CD4-positive, CD25-positive, alpha-beta regulatory T cell (primary cell): ENCODE data around the gene SOX6. TPM values are rescaled to one million over a fixed set of nuclear protein-coding genes. Genes with fewer than 3 reads are reported as not detected.

Experiments
- ATAC-seq, 2 donors: fragments of 150-1000 bp; cut with Tn5 transposase; one replicate each; pipeline ENCODE4 v1.10.0; 2021; ENCODE audit warnings: low read depth in 2 of 2, moderate number of reproducible peaks in 2 of 2, moderate library complexity in 1 of 2
- DNase-seq, 3 donors: peaks; one replicate each; pipeline versions ENCODE4 v3.0.0 to v3.0.0-alpha.2; 2012 to 2022; ENCODE audit warnings: mixed read lengths in 1 of 3
- H3K27ac ChIP-seq: one replicate; pipeline ENCODE4 v1.7.0; 2013; ENCODE audit warnings: mild to moderate bottlenecking, low read length; ENCODE audit not compliant: insufficient read depth, poor library complexity, severe bottlenecking
- H3K27me3 ChIP-seq: one replicate; pipeline ENCODE4 v1.7.0; 2013; ENCODE audit warnings: low read length; ENCODE audit not compliant: control insufficient read depth, insufficient read depth
- H3K36me3 ChIP-seq: one replicate; pipeline ENCODE4 v1.7.0; 2013; ENCODE audit warnings: mild to moderate bottlenecking, low read length, moderate library complexity; ENCODE audit not compliant: control insufficient read depth, insufficient read depth
- H3K4me1 ChIP-seq: 2 replicates; pipeline ENCODE4 v1.7.0; 2013; ENCODE audit warnings: mild to moderate bottlenecking, low read length; ENCODE audit not compliant: insufficient read depth, control insufficient read depth, poor library complexity, severe bottlenecking
- H3K4me3 ChIP-seq: one replicate; pipeline ENCODE4 v1.7.0; 2013; ENCODE audit warnings: low read depth, mild to moderate bottlenecking, low read length, moderate library complexity
- H3K9me3 ChIP-seq, 2 experiments: 1 replicate in 1 of 2; 2 replicates in 1 of 2; pipeline ENCODE4 v1.7.0; 2013; ENCODE audit warnings: low read length in 2 of 2, mild to moderate bottlenecking in 1 of 2, moderate library complexity in 1 of 2; ENCODE audit not compliant: control insufficient read depth in 2 of 2
- H3K27ac Mint-ChIP-seq, 3 donors: one replicate each; pipeline ENCODE4 v1.8.0; 2020 to 2022; ENCODE audit warnings: mild to moderate bottlenecking in 3 of 3, mixed read lengths in 3 of 3, moderate library complexity in 2 of 3
- H3K27me3 Mint-ChIP-seq: one replicate; pipeline ENCODE4 v1.8.0; 2022; ENCODE audit warnings: mild to moderate bottlenecking, mixed read lengths
- H3K36me3 Mint-ChIP-seq: one replicate; pipeline ENCODE4 v1.8.0; 2020; ENCODE audit warnings: mixed read lengths
- H3K4me1 Mint-ChIP-seq, 4 donors: one replicate each; pipeline ENCODE4 v1.8.0; 2020 to 2022; ENCODE audit warnings: mixed read lengths in 4 of 4, mild to moderate bottlenecking in 1 of 4
- H3K4me3 Mint-ChIP-seq, 4 donors: one replicate each; pipeline ENCODE4 v1.8.0; 2020 to 2022; ENCODE audit warnings: mild to moderate bottlenecking in 4 of 4, mixed read lengths in 4 of 4, moderate library complexity in 3 of 4
- H3K9me3 Mint-ChIP-seq, 7 donors: one replicate each; pipeline ENCODE4 v1.8.0; 2020 to 2022; ENCODE audit warnings: mixed read lengths in 7 of 7, mild to moderate bottlenecking in 3 of 7, moderate library complexity in 2 of 7
- polyA plus RNA-seq, 4 donors: library from polyadenylated mRNA; unstranded; fragments of 300-500 nt; fragmentation: Illumina TruSeq; gene quantifications; one replicate each; pipeline ENCODE4 v1.2.3, GENCODE V29; 2021
- total RNA-seq: library from RNA; stranded (reverse); gene quantifications from one replicate; pipeline ENCODE4 v1.2.3, GENCODE V29; 2022

The SOX6 gene
- total and polyA plus RNA-seq, 5 donors from 2014 or later = 0.05 TPM; not detected in 4

DNA sequence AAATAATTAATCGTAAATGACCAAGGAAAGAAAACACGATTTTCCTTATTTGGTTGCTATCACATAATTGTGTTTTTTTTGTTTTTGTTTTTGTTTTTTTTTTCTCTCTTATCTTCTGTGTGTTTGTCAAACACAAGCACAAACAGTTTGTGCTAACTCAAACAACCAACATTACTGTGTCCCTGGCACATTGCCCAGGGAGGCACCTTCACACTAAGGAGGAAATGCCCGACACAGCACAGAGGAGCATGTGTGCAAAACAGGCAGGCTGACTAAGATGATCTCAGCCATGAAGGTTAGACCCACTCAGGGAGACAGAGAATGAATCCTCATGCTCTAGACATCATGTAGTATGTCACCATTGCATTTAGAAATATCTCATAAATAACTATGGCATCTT lies 130.1 kb downstream of the SOX6 start:
- H3K4me1 ChIP-seq = no peaks in the 10 kb centered on the region
- DNase-seq (no peak), ATAC-seq (no peak)
- H3K36me3 Mint-ChIP-seq = no peaks in the 10 kb centered on the region
- no peaks in the 10 kb centered on the region for H3K27me3 ChIP-seq
- no peak overlapping the region for H3K27ac ChIP-seq
- peaks cover 0 to 6% (median 0%) of the 10 kb centered on the region in 7 donors for H3K9me3 Mint-ChIP-seq
- no peak overlapping the region for H3K4me3 Mint-ChIP-seq
- H3K4me3 ChIP-seq = no peak overlapping the region
- no peaks in the 10 kb centered on the region for H3K9me3 ChIP-seq
- H3K4me1 Mint-ChIP-seq = no peaks in the 10 kb centered on the region
- no peak overlapping the region for H3K27ac Mint-ChIP-seq
- no peaks in the 10 kb centered on the region for H3K36me3 ChIP-seq
- no peaks in the 10 kb centered on the region for H3K27me3 Mint-ChIP-seq

DNA sequence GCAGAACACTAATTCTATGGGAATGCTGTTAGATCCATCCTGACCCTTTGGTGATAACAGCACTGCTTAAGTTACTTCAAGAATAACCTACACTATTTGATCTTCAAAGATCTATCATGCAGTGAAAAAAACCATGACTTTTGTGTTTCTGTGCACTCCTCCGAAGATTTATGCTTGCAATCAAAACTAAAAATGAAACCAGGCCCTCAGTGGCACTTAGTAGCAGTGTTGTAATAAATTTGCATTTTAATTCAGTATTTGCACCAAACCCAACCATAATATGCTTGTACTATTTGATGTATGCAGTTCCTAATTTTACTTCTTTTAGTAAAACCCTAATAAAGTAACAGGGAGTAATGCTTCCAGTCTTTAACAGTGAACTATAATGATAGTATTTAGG lies 130.7 kb downstream of the SOX6 start:
- Mint-ChIP-seq H3K4me3 (no peak overlapping the region), H3K27ac (no peak overlapping the region), H3K4me1 (no peaks in the 10 kb centered on the region), H3K36me3 (no peaks in the 10 kb centered on the region), H3K27me3 (no peaks in the 10 kb centered on the region), H3K9me3 (peaks cover 0 to 6% (median under 1%) of the 10 kb centered on the region in 7 donors)
- ATAC-seq (no peak), DNase-seq (no peak)
- Histone ChIP-seq H3K4me1 (no peaks in the 10 kb centered on the region), H3K27me3 (no peaks in the 10 kb centered on the region), H3K27ac (no peak overlapping the region), H3K9me3 (no peaks in the 10 kb centered on the region), H3K4me3 (no peak overlapping the region), H3K36me3 (no peaks in the 10 kb centered on the region)

DNA sequence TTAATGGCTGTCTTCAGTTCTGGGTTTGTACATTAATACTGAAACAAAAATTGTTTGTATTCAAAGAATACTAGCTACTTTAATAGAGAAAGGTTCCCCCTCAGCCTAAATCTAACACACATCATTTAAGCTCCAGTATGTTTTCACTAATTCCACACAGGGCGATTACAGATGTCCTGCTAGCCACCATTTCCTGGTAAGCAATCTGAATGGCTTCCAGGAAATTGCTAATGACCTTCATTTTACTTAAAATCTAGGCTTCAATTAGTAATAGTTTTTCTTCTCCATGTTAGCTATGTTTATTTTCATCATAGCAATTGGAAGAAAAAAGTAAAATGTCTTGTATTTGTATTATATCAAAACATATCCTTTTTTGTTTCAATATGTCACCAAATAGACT lies 132.8 kb downstream of the SOX6 start:
- Mint-ChIP-seq H3K4me3 (no peak overlapping the region), H3K4me1 (no peaks in the 10 kb centered on the region), H3K27me3 (no peaks in the 10 kb centered on the region), H3K9me3 (peaks cover 0 to 6% (median 2%) of the 10 kb centered on the region in 7 donors), H3K27ac (no peak overlapping the region), H3K36me3 (no peaks in the 10 kb centered on the region)
- no peaks in the 10 kb centered on the region for H3K27me3 ChIP-seq
- H3K9me3 ChIP-seq = no peaks in the 10 kb centered on the region
- H3K36me3 ChIP-seq = no peaks in the 10 kb centered on the region
- H3K27ac ChIP-seq = no peak overlapping the region
- H3K4me1 ChIP-seq = no peaks in the 10 kb centered on the region
- ATAC-seq (no peak), DNase-seq (no peak)
- H3K4me3 ChIP-seq = no peak overlapping the region

DNA sequence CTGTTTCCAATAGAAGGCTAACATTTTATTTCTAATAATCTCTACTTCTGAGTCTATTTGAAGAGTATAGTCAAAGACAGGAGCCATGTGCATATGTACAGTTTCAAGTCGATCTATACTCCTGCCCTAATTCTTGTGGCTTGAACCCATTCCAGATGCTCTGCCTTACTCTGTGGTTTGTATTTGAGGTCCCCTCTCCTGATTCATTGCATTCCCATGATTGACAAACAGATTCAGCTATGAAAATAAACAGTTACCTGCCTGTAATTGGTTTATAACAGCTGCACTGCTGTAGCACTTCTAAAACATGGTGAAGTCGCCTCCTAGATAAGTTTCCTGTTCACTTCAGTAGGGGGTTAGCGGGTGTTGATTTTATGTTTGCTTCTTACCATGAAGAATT lies 138.7 kb downstream of the SOX6 start:
- H3K9me3 ChIP-seq = no peaks in the 10 kb centered on the region
- H3K27me3 Mint-ChIP-seq = no peaks in the 10 kb centered on the region
- ATAC-seq = no peak
- no peak for DNase-seq
- H3K4me3 ChIP-seq = no peak overlapping the region
- no peak overlapping the region for H3K27ac Mint-ChIP-seq
- no peaks in the 10 kb centered on the region for H3K27me3 ChIP-seq
- no peaks in the 10 kb centered on the region for H3K36me3 Mint-ChIP-seq
- no peak overlapping the region for H3K4me3 Mint-ChIP-seq
- H3K4me1 ChIP-seq = no peaks in the 10 kb centered on the region
- no peak overlapping the region for H3K27ac ChIP-seq
- peaks cover 0 to 5% (median 0%) of the 10 kb centered on the region in 7 donors for H3K9me3 Mint-ChIP-seq
- no peaks in the 10 kb centered on the region for H3K36me3 ChIP-seq
- no peaks in the 10 kb centered on the region for H3K4me1 Mint-ChIP-seq

DNA sequence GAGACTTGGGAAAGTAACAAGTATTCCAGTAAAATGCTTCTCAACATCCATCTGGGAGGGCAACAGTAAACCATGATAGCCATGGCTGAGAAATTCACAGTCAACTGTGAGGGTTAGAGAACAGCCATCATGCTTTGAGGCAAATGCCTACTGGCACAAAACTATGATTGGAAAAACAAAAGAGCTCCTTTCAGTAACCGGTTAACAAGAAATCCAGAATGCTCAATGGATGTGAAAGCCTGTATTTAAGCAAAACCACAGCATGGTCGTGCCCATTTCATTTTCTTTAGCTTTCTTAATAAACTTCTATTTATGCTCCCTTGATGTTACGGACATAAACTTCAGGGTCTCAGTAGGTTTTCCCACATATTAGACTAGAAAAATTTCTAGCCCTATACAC lies 139.5 kb downstream of the SOX6 start:
- H3K36me3 ChIP-seq = no peaks in the 10 kb centered on the region
- H3K4me3 ChIP-seq = no peak overlapping the region
- Mint-ChIP-seq H3K27me3 (no peaks in the 10 kb centered on the region), H3K9me3 (peaks cover 0 to 5% (median 0%) of the 10 kb centered on the region in 7 donors), H3K27ac (no peak overlapping the region), H3K36me3 (no peaks in the 10 kb centered on the region), H3K4me1 (no peaks in the 10 kb centered on the region), H3K4me3 (no peak overlapping the region)
- ATAC-seq (no peak), DNase-seq (no peak)
- no peaks in the 10 kb centered on the region for H3K27me3 ChIP-seq
- no peaks in the 10 kb centered on the region for H3K9me3 ChIP-seq
- no peak overlapping the region for H3K27ac ChIP-seq
- H3K4me1 ChIP-seq = no peaks in the 10 kb centered on the region

DNA sequence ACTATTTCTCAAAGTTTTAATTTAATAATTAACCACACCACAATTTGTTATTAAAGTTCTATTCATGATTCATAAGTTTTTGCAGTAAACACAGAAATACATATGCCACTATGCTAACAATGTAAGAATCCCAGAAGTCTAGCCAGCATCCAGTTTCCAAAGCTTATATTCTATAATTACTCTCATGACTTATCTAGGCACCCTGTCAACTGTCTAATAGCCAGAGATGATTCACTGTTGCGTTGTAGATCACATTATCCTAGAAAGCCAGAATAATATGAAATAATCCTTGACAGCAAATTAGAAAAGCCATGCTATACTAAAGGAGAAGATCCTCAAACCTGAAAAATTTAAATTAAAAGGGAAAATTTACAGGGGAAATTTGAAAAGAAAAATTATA lies 141.0 kb downstream of the SOX6 start:
- ATAC-seq = no peak
- peaks cover 0 to 8% (median 0%) of the 10 kb centered on the region in 7 donors for H3K9me3 Mint-ChIP-seq
- H3K4me1 Mint-ChIP-seq = no peaks in the 10 kb centered on the region

DNA sequence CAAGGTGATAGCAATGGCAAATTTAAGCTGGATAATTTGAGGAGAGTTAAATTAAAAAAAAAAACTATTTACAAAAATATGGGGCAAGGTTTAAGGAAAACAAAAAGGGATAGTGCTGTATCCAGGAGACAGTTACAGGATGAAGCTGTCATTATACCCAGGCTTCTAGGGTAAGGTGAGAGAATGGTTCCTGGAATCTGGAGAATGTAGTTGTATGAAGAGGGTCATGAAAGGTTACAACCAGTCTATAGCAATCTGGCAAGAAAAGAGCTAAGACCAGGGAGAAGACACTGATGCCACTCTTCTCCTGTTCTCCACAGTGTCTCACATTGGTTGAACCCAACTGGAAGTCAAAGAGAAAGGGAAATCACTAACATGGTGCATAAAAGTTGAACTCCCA lies 144.9 kb downstream of the SOX6 start:
- H3K36me3 ChIP-seq = no peaks in the 10 kb centered on the region
- H3K4me1 ChIP-seq = no peaks in the 10 kb centered on the region
- no peak for ATAC-seq
- no peak overlapping the region for H3K27ac Mint-ChIP-seq
- H3K27ac ChIP-seq = no peak overlapping the region
- H3K4me3 ChIP-seq = no peak overlapping the region
- no peaks in the 10 kb centered on the region for H3K27me3 Mint-ChIP-seq
- no peaks in the 10 kb centered on the region for H3K4me1 Mint-ChIP-seq
- H3K9me3 Mint-ChIP-seq = peaks cover 0 to 9% (median 2%) of the 10 kb centered on the region in 7 donors
- H3K4me3 Mint-ChIP-seq = no peak overlapping the region
- H3K9me3 ChIP-seq = no peaks in the 10 kb centered on the region
- H3K36me3 Mint-ChIP-seq = no peaks in the 10 kb centered on the region
- DNase-seq = no peak
- H3K27me3 ChIP-seq = no peaks in the 10 kb centered on the region

More for the DNA sequence above, 141.0 kb downstream of the SOX6 start:
- Histone ChIP-seq H3K27ac (no peak overlapping the region), H3K9me3 (no peaks in the 10 kb centered on the region), H3K36me3 (no peaks in the 10 kb centered on the region), H3K27me3 (no peaks in the 10 kb centered on the region), H3K4me3 (no peak overlapping the region), H3K4me1 (no peaks in the 10 kb centered on the region)
- Mint-ChIP-seq H3K27ac (no peak overlapping the region), H3K4me3 (no peak overlapping the region), H3K36me3 (no peaks in the 10 kb centered on the region), H3K27me3 (no peaks in the 10 kb centered on the region)
- no peak for DNase-seq

DNA sequence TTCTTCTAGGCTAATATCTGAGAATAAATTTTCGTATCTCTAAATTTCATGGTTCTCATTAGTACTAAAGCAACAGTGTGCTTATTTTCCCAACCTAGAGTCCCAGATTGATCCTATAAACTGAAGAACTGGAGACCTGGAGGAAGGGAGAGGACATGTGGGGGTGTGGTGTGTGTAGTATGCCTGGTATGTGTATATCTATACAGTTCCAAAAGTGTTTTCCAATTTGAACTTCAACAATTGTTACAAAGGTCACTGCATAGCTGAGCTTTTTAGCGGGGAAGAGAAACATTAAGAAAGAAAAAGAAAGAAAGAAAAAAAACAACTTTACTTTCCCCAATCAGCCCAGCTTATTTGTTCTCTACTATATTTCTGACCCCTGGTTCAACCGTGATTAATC lies 152.1 kb downstream of the SOX6 start:
- H3K9me3 Mint-ChIP-seq = peaks cover 0 to 4% (median 1%) of the 10 kb centered on the region in 7 donors
- Histone ChIP-seq H3K4me1 (no peaks in the 10 kb centered on the region), H3K27ac (no peak overlapping the region), H3K36me3 (no peaks in the 10 kb centered on the region), H3K4me3 (no peak overlapping the region), H3K9me3 (no peaks in the 10 kb centered on the region), H3K27me3 (no peaks in the 10 kb centered on the region)
- no peak overlapping the region for H3K27ac Mint-ChIP-seq
- ATAC-seq (no peak), DNase-seq (no peak)
- no peaks in the 10 kb centered on the region for H3K27me3 Mint-ChIP-seq
- no peaks in the 10 kb centered on the region for H3K4me1 Mint-ChIP-seq
- no peaks in the 10 kb centered on the region for H3K36me3 Mint-ChIP-seq
- no peak overlapping the region for H3K4me3 Mint-ChIP-seq
